GM12878 (cell line): ENCODE data around the gene KRTAP10-9.

ENCODE experiments used
- CBFB ChIP-seq: IDR thresholded peaks from 2 replicates; pipeline ENCODE4 v1.6.1; 2016; ENCODE audit warnings: antibody characterized with exemption, low read depth
- FOXK2 ChIP-seq: fragments of 450-650 bp; IDR thresholded peaks from 2 replicates; pipeline ENCODE4 v1.6.1; 2017; ENCODE audit warnings: mild to moderate bottlenecking, moderate library complexity
- HCFC1 ChIP-seq: fragments of 150-350 bp; IDR thresholded peaks from 2 replicates; pipeline ENCODE4 v1.6.1; 2014; ENCODE audit warnings: low read length
- POLR2A ChIP-seq: IDR thresholded peaks from 2 replicates; pipeline ENCODE4 v1.6.1; 2011; ENCODE audit warnings: low read depth, mild to moderate bottlenecking, low read length
- POLR2AphosphoS5 ChIP-seq: IDR thresholded peaks from 2 replicates; pipeline ENCODE4 v1.6.1; 2011; ENCODE audit warnings: mild to moderate bottlenecking, low read length, inconsistent platforms
- SUZ12 ChIP-seq: fragments of 200-600 bp; sonication (generic); IDR thresholded peaks from one replicate; pipeline ENCODE4 v1.6.1; 2018; ENCODE audit warnings: antibody characterized with exemption, mild to moderate bottlenecking; ENCODE audit not compliant: unreplicated experiment
- TF ChIP-seq, protein P1 (sequence below): fragments of 450-650 bp; IDR thresholded peaks from 2 replicates; pipeline ENCODE4 v1.6.1; 2018; ENCODE audit warnings: borderline replicate concordance, mild to moderate bottlenecking; ENCODE audit not compliant: partially characterized antibody
- TF ChIP-seq, protein P2 (sequence below), 3 experiments: IDR thresholded peaks in 2 of 3; conservative IDR thresholded peaks in 1 of 3; 2 replicates each; pipeline ENCODE4 v1.5.1; 2011; ENCODE audit warnings: low read depth in 3 of 3, low read length in 3 of 3, mild to moderate bottlenecking in 3 of 3, control low read depth in 2 of 3, moderate library complexity in 2 of 3, inconsistent platforms in 1 of 3, mixed read lengths in 1 of 3; ENCODE audit not compliant: control insufficient read depth in 2 of 3, insufficient read depth in 1 of 3; ENCODE audit errors: extremely low read depth in 1 of 3
- TF ChIP-seq, protein P3 (sequence below): IDR thresholded peaks from 2 replicates; pipeline ENCODE4 v1.6.1; 2012; ENCODE audit warnings: low read depth, low read length, improper control_type of control experiment

DNA sequence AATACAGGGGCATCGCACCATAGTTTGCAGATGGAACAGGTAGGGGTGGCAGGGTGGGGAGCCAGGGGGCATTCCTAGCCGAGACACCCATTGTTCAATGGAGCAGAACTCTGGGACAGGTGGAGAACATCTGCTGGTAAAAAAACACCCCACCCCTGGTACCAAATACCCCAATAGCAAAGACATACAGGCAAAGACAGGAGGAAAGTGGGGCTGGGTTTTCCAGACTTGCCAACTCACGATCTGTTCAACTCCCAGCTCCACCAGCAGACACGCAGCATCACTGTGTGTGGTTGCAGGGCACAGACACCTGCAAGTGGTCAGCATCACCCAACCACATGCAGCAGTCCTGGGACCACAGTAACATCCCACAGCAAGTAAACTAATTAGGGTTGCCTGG is 15.3 kb upstream of the KRTAP10-9 start:
- TF ChIP-seq, protein P1, sequence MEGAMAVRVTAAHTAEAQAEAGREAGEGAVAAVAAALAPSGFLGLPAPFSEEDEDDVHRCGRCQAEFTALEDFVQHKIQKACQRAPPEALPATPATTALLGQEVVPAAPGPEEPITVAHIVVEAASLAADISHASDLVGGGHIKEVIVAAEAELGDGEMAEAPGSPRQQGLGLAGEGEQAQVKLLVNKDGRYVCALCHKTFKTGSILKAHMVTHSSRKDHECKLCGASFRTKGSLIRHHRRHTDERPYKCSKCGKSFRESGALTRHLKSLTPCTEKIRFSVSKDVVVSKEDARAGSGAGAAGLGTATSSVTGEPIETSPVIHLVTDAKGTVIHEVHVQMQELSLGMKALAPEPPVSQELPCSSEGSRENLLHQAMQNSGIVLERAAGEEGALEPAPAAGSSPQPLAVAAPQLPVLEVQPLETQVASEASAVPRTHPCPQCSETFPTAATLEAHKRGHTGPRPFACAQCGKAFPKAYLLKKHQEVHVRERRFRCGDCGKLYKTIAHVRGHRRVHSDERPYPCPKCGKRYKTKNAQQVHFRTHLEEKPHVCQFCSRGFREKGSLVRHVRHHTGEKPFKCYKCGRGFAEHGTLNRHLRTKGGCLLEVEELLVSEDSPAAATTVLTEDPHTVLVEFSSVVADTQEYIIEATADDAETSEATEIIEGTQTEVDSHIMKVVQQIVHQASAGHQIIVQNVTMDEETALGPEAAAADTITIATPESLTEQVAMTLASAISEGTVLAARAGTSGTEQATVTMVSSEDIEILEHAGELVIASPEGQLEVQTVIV: no peak
- TF ChIP-seq FOXK2 (no peak), POLR2A (no peak), HCFC1 (no peak), SUZ12 (no peak), POLR2AphosphoS5 (no peak), CBFB (no peak)
- TF ChIP-seq, protein P2, sequence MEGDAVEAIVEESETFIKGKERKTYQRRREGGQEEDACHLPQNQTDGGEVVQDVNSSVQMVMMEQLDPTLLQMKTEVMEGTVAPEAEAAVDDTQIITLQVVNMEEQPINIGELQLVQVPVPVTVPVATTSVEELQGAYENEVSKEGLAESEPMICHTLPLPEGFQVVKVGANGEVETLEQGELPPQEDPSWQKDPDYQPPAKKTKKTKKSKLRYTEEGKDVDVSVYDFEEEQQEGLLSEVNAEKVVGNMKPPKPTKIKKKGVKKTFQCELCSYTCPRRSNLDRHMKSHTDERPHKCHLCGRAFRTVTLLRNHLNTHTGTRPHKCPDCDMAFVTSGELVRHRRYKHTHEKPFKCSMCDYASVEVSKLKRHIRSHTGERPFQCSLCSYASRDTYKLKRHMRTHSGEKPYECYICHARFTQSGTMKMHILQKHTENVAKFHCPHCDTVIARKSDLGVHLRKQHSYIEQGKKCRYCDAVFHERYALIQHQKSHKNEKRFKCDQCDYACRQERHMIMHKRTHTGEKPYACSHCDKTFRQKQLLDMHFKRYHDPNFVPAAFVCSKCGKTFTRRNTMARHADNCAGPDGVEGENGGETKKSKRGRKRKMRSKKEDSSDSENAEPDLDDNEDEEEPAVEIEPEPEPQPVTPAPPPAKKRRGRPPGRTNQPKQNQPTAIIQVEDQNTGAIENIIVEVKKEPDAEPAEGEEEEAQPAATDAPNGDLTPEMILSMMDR (IDR thresholded peaks at IDR 0.05 in 2 of 3, conservative IDR thresholded peaks at IDR 0.05 in 1 of 3; ENCODE audit: control insufficient read depth in 2 of 3, extremely low read depth in 1 of 3, insufficient read depth in 1 of 3, low read depth in 3 of 3, low read length in 3 of 3): no peak
- TF ChIP-seq, protein P3, sequence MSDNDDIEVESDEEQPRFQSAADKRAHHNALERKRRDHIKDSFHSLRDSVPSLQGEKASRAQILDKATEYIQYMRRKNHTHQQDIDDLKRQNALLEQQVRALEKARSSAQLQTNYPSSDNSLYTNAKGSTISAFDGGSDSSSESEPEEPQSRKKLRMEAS: no peak
